ENCODE data around the gene DDO. TPM values are rescaled to one million over a fixed set of nuclear protein-coding genes. Genes with fewer than 3 reads are reported as not detected.

DDO gene
- total and polyA plus RNA-seq, 9 of the 15 experiments (the other 6 are each of a cell fraction or from before 2014, with no cell fraction given) = not detected

- TF ChIP-seq THAP12 (CRISPR knock-in tag; IDR thresholded peaks at IDR 0.05) (no peak), DDX20 (tag; IDR thresholded peaks at IDR 0.05; ENCODE audit: low read depth) (no peak), NEUROD1 (IDR thresholded peaks at IDR 0.05; ENCODE audit: borderline replicate concordance, low read depth, low read length, partially characterized antibody) (no peak)
These were observed 27.4 kb downstream of the DDO start (continued) for GRCh38 chr6:110387986-110388385.

- no peak for DNase-seq (ENCODE audit: extremely low read depth in 1 of 4, low spot score in 3 of 4)
- TF ChIP-seq POU5F1 (IDR thresholded peaks at IDR 0.05; ENCODE audit: borderline replicate concordance, low read depth, low read length, partially characterized antibody) = no peak
- peak; percentile 89 for TF ChIP-seq ZBTB40 (IDR thresholded peaks at IDR 0.05)
- peak; percentile 81 for TF ChIP-seq ZBTB40 (CRISPR knock-in tag; IDR thresholded peaks at IDR 0.05)
These were observed 29.9 kb downstream of the DDO start for GRCh38 chr6:110385458-110385863.

More at GRCh38 chr6:110385458-110385863, 29.9 kb downstream of the DDO start:
- no peaks in the 10 kb centered on the region for H3K27me3 ChIP-seq (ENCODE audit: control insufficient read depth in 2 of 2, insufficient read depth in 2 of 2, low read length in 2 of 2)
- no peak overlapping the region for H3K4me2 ChIP-seq (ENCODE audit: insufficient read depth, low read length)
- no peak overlapping the region for H3K4me3 ChIP-seq
- no peaks in the 10 kb centered on the region for H3K36me3 ChIP-seq (ENCODE audit: control insufficient read depth, insufficient read depth, low read length)
- no TSS peak for BruUV-seq (replicated peaks)
- H4K20me1 ChIP-seq (replicated peaks; ENCODE audit: control insufficient read depth, insufficient read depth, low read length) = no peaks in the 10 kb centered on the region
- no peaks in the 10 kb centered on the region for H3K9me3 ChIP-seq (replicated peaks; ENCODE audit: control insufficient read depth, insufficient read depth, low read depth, low read length)
- WGBS (ENCODE audit: insufficient coverage, low coverage, missing lambda C conversion rate) = 0% methylated on average over 1 of the region's 1 CpG
- no peaks in the 10 kb centered on the region for H3K79me2 ChIP-seq (ENCODE audit: control insufficient read depth, insufficient read depth, low read length)
- H3K27ac ChIP-seq (ENCODE audit: extremely low read depth, low read depth, low read length) = no peak overlapping the region
- H3K9ac ChIP-seq (ENCODE audit: insufficient read depth in 1 of 2, low read depth in 2 of 2, low read length in 2 of 2) = no peak overlapping the region
- ChIA-PET POLR2A (interaction anchor here (1.3 kb wide), 1 partner anchor 8 kb away, joined by 3 read pairs; no protein-coding TSS in a partner anchor), CTCF (ENCODE audit: low intra/inter-chr PET ratio) (no interaction called here)
- no peak for FAIRE-seq
- H2AFZ ChIP-seq (ENCODE audit: low read depth, low read length) = no peak overlapping the region
- ATAC-seq = no peak
- in situ Hi-C loops (cut with MboI) (loop anchor here (25.0 kb wide), 1 partner anchor 848 kb away; no protein-coding TSS in a partner anchor), intact Hi-C loops (cut with micrococcal nuclease) (no loop called here)
- peaks cover 0 to 3% of the 10 kb centered on the region in 2 experiments; a peak in 2 of 5 replicates for H3K4me1 ChIP-seq (replicated peaks in 1 of 2; ENCODE audit: control insufficient read depth in 2 of 2, insufficient read depth in 2 of 2, low read length in 2 of 2)
- H3K9me1 ChIP-seq (ENCODE audit: control insufficient read depth, insufficient read depth, low read length) = no peaks in the 10 kb centered on the region
